Calu3 (cell line): Measurements from ENCODE around the gene JAZF1. TPM values are rescaled to one million over a fixed set of nuclear protein-coding genes. Genes with fewer than 3 reads are reported as not detected.

Source experiments
- BruUV-seq: library from RNA; stranded (reverse); fragments of 400-500 nt; replicated peaks from 2 replicates; lab custom pipeline; 2021; lab: Mats Ljungman, UMichigan
- CTCF ChIA-PET: fragments of 300-600 bp; sonication (Branson Sonifier 250); formaldehyde crosslinking; loops from one replicate; lab custom pipeline; 2022; ENCODE audit warnings: antibody characterized with exemption; lab: Charles Lee
- DNase-seq: peaks from one replicate; pipeline ENCODE4 v3.0.0; 2022
- H3K27ac Mint-ChIP-seq: one replicate; pipeline ENCODE4 v1.8.0; 2022; ENCODE audit warnings: mixed read lengths; ENCODE audit not compliant: unreplicated experiment
- H3K27me3 Mint-ChIP-seq: one replicate; pipeline ENCODE4 v1.8.0; 2022; ENCODE audit warnings: mixed read lengths; ENCODE audit not compliant: unreplicated experiment
- H3K36me3 Mint-ChIP-seq: one replicate; pipeline ENCODE4 v1.8.0; 2022; ENCODE audit warnings: mild to moderate bottlenecking, moderate library complexity, mixed read lengths; ENCODE audit not compliant: insufficient read depth, unreplicated experiment
- H3K4me1 Mint-ChIP-seq: one replicate; pipeline ENCODE4 v1.8.0; 2022; ENCODE audit warnings: mild to moderate bottlenecking, low read depth, mixed read lengths; ENCODE audit not compliant: unreplicated experiment
- H3K4me3 Mint-ChIP-seq: one replicate; pipeline ENCODE4 v1.8.0; 2022; ENCODE audit warnings: mild to moderate bottlenecking, low read depth, moderate library complexity, mixed read lengths; ENCODE audit not compliant: unreplicated experiment
- H3K9me3 Mint-ChIP-seq: one replicate; pipeline ENCODE4 v1.8.0; 2022; ENCODE audit warnings: low read depth, mixed read lengths; ENCODE audit not compliant: unreplicated experiment
- intact Hi-C: fragments of 100-400 bp; cut with micrococcal nuclease; formaldehyde crosslinking; loops from one replicate; pipeline ENCODE4 v1.10.0; 2022; ENCODE audit not compliant: unreplicated experiment
- total RNA-seq: library from RNA; stranded (reverse); gene quantifications from 2 replicates; pipeline ENCODE4 v1.2.3, GENCODE V29; 2022
- TF ChIP-seq, protein P1 (sequence below): fragments of 200-600 bp; IDR thresholded peaks from one replicate; pipeline ENCODE4 v1.8.0; 2022; ENCODE audit warnings: antibody characterized with exemption; ENCODE audit not compliant: unreplicated experiment

JAZF1 gene
- total RNA-seq, 1 experiment from 2014 or later = 10.7 TPM

DNA sequence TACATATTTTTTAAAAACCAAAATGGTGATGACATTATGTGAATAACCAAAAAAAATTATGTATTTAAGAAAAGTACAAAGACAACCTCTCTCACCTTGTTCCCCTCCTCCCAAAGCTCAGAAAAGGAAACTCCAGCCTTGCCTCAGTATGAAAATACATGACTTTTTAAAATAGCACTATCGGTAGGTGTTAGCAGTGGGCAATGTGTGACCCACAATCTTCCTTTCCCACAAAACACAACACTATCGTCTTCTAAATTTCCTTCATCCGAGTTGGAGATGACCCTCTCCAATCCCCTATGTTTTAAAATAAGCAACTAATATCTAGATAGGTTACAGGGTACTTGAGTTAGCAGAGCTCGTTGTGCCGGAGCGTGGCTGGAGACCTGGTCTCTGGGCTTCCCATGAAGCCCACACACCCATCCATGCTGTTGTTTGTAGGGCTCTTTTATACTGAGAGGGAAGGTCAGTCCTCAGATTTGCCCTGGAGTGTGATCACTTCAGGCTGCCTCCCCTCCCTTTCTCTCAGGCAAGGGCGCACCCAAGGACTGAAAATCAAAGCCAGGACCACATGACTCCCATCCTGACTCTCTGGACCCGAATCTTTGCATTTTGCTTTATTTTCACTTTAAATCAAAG is 107.6 kb downstream of the JAZF1 start:
- intact Hi-C loops = no loop called here
- no peaks in the 10 kb centered on the region for H3K27me3 Mint-ChIP-seq
- no peaks in the 10 kb centered on the region for H3K36me3 Mint-ChIP-seq
- TF ChIP-seq, protein P1, sequence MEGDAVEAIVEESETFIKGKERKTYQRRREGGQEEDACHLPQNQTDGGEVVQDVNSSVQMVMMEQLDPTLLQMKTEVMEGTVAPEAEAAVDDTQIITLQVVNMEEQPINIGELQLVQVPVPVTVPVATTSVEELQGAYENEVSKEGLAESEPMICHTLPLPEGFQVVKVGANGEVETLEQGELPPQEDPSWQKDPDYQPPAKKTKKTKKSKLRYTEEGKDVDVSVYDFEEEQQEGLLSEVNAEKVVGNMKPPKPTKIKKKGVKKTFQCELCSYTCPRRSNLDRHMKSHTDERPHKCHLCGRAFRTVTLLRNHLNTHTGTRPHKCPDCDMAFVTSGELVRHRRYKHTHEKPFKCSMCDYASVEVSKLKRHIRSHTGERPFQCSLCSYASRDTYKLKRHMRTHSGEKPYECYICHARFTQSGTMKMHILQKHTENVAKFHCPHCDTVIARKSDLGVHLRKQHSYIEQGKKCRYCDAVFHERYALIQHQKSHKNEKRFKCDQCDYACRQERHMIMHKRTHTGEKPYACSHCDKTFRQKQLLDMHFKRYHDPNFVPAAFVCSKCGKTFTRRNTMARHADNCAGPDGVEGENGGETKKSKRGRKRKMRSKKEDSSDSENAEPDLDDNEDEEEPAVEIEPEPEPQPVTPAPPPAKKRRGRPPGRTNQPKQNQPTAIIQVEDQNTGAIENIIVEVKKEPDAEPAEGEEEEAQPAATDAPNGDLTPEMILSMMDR = no peak
- CTCF ChIA-PET = no interaction called here
- DNase-seq = no peak
- no peak overlapping the region for H3K4me3 Mint-ChIP-seq
- H3K9me3 Mint-ChIP-seq = no peaks in the 10 kb centered on the region
- H3K27ac Mint-ChIP-seq = no peak overlapping the region
- no TSS peak for BruUV-seq
- peaks cover 10% of the 10 kb centered on the region for H3K4me1 Mint-ChIP-seq

DNA sequence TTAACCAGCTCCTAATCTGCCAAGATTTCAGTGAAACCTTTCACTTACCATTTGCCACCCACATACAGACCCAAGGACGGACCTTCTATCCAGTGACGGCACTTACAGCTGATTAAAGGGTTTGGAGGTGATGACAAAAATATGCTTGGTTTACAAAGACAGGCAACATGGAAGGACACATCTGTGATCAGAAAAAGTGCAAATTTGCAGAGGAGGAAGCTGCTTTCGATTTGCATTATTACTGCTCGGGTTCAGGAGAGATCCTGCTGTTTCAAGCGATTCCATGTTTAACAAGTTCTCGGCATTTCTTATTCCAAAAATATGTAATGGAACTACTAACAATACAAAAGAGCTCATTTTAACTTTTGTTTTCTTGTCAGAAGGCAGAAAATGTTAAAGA is 109.0 kb downstream of the JAZF1 start:
- no peaks in the 10 kb centered on the region for H3K27me3 Mint-ChIP-seq
- H3K4me3 Mint-ChIP-seq = no peak overlapping the region

DNA sequence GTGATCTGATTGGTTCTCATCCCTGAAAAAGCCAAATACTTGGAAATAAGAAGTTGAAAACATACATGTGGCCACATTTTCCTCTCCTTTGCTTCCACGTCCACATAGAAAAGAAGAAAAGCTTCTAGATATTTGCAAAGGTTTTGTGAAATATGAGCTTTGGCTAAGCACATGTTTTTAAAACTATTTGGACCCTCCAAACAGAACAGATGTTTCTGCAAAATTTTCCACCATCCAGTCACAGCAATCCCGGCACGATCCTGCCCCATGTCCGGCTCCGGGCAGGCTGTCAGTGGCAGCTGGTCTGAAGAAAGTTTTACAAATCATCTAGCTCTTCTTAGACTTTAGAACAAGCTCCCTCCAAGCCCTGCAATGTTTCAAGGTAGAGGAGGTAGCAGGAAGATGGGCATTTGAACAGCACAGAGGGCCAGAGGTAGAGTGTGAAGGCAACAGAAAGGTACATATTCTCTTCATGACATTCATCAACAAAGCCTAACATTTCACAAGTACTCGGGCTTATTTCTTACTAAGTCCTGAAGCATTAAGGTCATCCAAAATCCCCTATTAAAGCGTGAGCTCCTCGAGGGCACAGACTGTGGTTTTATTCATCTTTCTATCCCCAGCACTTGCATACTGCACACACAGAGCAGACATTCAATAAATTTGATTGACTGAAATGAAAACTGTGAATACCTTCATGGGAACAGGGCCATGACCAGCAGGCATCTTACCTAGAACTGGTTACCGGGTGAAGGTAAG is 110.1 kb downstream of the JAZF1 start:
- CTCF ChIA-PET = interaction anchor here (1.3 to 2.3 kb wide), 2 partner anchors 8 to 23 kb away, joined by 4 to 11 read pairs; no protein-coding TSS in a partner anchor
- Mint-ChIP-seq H3K36me3 (no peaks in the 10 kb centered on the region), H3K9me3 (no peaks in the 10 kb centered on the region), H3K27ac (no peak overlapping the region), H3K4me3 (no peak overlapping the region), H3K27me3 (no peaks in the 10 kb centered on the region), H3K4me1 (peaks cover 16% of the 10 kb centered on the region)
- TF ChIP-seq, protein P1 = no peak
- intact Hi-C loops = no loop called here
- BruUV-seq = no TSS peak
- DNase-seq = no peak

More for the DNA sequence above, 109.0 kb downstream of the JAZF1 start:
- H3K9me3 Mint-ChIP-seq = no peaks in the 10 kb centered on the region
- peaks cover 10% of the 10 kb centered on the region for H3K4me1 Mint-ChIP-seq
- CTCF ChIA-PET = interaction anchor here (1.3 to 2.3 kb wide), 2 partner anchors 10 to 22 kb away, joined by 4 to 11 read pairs; no protein-coding TSS in a partner anchor
- no peak overlapping the region for H3K27ac Mint-ChIP-seq
- no peak for DNase-seq
- no peaks in the 10 kb centered on the region for H3K36me3 Mint-ChIP-seq
- BruUV-seq = no TSS peak
- intact Hi-C loops = no loop called here
- TF ChIP-seq, protein P1 = no peak

DNA sequence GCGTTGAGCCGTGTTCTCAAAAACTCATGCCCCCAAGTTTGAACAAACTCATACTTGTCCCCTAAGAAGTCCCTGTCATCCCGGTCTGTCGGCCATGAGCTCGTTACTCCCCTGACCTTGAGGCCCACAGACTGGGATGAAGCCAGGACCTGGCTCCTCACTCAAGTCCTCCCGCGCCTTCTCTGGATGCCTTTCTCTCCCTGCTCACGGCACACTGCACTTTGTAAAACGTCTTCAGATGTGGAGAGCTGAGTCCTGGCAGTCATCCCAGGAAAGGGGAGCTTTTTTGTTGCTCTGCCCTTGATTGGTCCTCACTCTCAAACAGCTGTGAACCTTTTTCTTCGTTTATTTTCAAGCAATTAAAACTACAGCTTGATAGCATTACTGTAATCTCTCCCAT is 110.8 kb downstream of the JAZF1 start:
- H3K36me3 Mint-ChIP-seq = no peaks in the 10 kb centered on the region
- H3K4me1 Mint-ChIP-seq = peaks cover 23% of the 10 kb centered on the region
- no peak for DNase-seq
- H3K27ac Mint-ChIP-seq = no peak overlapping the region
- no TSS peak for BruUV-seq
- TF ChIP-seq, protein P1 = no peak
- intact Hi-C loops = no loop called here
- H3K9me3 Mint-ChIP-seq = no peaks in the 10 kb centered on the region
- no peak overlapping the region for H3K4me3 Mint-ChIP-seq
- H3K27me3 Mint-ChIP-seq = no peaks in the 10 kb centered on the region
- CTCF ChIA-PET = interaction anchor here (2.3 kb wide), 1 partner anchor 8 kb away, joined by 11 read pairs; no protein-coding TSS in a partner anchor
